Stimulated activated CD8-positive, alpha-beta memory T cell treated with anti-CD3 and anti-CD28 coated beads, Interleukin-2, amount 100 ng/mL, for 48 hours (primary cell): ENCODE data around the gene ARNT2.
"Not testable (repeated sequence)": the region's sequence is repeated elsewhere in the genome, so short reads cannot be mapped to it uniquely, and the experiment has no call there.

ENCODE experiments used
- DNase-seq, 2 donors: peaks; one replicate each; pipeline ENCODE4 v3.0.0-alpha.2; 2020; ENCODE audit warnings: low read depth in 2 of 2

ARNT2 gene

GRCh38 chr15:80615783-80616391 lies 211.7 kb downstream of the ARNT2 start:
- no peak for DNase-seq

DNA sequence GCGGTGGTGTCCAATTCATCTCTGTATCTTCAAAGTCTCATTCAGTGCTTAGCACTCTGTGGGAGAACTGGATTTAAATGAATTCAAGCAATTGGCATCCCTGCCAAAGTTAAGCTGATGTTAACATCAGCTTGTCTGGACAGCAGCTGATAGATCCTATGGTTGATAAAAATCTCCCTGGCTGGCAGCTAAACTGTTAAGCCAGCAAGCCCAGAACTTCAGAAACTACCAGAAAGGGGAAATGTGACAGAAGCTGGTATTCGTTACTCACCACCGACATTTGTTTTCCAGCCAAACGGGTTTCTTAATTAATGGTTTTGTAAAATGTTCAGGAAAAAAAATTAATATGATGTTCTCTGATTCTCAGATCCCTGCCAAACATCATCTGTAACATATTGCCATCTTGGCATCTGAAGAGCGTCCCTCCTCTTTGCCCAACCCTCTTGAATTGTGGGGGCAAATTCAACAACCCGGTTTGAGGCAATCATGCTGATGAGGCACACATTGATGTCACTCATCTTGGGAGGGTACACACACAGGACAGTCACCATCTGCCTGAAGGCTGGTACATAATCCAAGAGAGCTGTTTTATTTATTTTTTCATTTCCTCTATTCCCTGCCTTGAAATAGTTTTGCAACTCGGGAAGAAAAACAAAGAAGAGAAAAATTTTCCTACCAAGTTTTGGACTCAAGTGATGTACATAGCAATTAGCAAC lies 214.7 kb downstream of the ARNT2 start:
- no peak for DNase-seq

DNA sequence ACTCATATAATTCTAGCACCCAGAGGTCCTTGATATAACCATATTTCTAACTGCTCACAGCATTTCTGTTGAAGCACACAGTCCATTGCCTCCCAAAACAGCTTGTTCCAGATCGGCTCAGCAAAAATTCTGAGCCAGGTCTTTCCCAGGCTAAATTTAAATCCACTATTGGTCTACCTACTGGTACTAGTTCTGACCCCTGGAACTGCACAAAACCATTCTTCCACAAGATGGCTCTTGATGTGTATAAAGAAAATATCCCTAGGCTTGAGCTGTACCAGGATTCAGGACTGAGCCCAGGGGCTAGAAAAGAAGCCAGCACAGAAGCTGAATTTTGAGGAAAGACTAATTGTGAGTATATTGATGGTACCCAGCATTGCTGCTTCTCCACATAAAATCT lies 215.5 kb downstream of the ARNT2 start:
- DNase-seq, result no peak

DNA sequence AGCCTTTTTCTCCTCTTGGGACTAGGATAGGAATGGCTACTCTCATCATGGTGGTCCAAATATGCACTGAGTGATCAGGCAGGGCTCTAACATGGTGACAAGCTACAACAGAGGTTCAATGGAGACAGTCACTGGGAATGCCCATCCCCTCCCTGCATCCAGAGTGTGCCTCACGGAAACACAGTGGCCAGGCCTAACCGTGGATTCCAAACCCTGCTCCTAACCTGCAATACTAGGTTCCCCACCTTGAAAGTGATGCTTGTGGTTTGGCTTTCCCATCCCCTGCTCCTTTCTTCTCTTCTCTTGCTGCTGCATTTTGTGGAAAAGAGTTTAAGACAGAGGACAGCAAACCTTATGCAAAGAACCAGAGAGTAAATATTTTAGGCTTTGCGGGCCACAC lies 216.0 kb downstream of the ARNT2 start:
- DNase-seq, result no peak

DNA sequence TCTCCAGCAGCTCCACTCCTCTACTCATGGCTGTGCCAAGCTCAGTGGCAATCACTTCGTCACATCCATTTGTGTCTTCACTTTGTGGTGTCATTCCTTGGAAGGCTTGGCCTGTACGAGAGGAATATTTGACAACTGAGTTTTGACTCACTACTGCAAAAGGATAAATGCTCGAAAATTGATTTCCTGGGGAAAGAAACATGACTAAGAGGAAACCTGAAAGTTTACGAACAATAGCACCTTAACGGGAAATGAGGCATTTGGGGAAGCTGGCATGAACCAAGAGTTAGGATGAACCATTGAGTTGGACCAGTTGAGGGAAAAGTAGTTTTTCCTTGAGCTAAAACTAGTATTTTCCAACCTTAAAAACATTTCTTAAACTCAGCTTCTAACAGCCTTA lies 216.7 kb downstream of the ARNT2 start:
- DNase-seq, result no peak

DNA sequence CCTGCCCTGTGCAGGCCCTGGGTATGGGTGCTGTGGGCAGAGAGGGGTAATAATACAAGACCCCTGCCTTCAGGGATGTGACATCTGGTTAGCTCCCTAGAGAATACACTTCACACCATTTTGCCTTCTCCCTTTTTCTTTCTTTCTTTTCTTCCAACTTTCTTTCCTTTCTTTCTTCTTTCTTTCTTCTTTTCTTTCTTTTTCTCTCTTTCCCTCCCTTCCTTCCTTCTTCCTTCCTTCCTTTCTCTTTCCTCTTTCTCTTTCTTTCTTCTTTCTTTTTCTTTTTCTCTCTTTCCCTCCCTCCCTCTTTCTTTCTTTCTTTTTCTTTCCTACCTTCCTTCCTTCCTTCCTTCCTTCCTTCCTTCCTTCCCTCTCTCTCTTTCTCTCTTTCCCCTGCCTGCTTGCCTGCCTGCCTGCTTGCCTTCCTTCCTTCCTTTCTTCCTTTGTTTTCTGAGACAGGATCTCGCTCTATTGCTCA lies 222.5 kb downstream of the ARNT2 start:
- no peak for DNase-seq

DNA sequence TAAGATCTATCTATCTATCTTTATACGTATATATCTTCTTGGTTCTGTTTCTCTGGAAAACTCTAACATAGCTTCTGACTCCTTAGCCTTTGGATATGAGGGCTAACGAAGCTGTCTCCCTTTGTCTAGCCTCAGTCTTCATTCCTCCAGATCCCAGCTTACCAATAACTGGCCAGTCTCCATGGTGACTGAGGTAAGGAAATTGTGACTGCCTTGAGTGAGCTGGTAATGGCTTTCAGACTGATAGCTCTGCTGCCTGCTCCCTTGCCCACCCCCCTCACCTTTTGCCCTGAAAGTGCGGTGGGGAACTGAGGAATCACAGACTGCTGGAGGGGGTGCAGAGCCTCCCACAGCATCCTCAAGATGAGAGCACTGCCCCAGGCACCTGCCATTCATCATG lies 225.2 kb downstream of the ARNT2 start:
- no peak for DNase-seq

DNA sequence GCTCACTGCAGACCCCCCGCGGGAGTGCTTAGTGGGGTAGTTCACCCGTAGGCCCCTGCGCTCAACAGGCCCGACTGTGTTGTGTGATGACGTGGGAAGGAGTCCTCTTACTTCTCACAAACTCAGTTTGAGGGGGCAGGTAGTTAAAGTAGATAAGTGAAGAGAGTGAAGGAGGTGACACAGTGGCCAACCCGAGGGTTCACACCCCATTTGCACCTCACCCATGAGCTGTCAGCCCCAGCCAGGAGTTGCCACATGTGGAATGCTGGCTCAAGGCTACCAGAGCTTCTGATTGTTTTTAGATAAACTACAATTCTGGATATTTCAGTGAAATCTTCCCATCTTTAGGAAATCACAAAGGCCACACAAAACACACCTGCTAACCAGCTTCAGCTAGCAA lies 226.8 kb downstream of the ARNT2 start:
- no peak for DNase-seq

DNA sequence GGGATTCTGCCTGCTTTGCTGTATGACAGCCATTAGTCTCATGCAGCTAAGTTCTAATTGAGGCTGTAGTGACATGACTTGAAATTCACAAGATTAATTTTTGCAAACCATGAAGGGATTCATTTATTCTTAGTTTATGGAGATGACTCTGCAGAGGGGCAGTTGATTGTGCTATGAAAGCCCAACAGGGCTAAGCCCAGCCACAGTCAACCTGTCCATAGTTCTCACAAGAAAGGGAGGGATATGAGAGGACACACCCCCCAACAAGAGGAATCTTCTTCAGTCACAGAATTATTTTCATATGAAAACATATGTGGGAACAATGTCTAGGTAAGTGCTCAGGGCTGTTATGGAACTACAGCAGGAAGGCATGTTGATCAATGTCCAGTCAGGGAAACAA lies 229.0 kb downstream of the ARNT2 start:
- DNase-seq, result no peak

DNA sequence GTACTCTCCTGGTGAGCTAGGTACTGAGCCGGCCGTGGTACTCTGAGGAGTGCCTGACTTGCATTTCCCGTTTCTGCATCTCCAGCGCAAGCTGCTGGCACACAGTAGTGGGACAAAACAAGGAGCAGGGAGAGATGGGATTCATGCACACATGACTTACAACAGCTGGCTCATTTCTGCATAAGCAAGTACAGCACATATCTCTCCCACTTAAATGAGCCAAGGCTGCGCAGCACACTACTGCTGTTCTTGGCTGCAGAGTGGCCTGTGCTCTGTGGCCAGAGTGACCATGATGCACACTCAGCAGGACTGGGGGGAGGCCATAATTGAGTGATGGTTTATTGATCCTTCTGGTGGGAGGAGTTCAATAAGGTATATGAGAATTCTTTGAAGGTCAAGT lies 231.8 kb downstream of the ARNT2 start:
- DNase-seq, result no peak

- DNase-seq, result no peak
These were observed 232.5 kb downstream of the ARNT2 start for GRCh38 chr15:80636675-80637074.

- DNase-seq, result no peak
These were observed 233.6 kb downstream of the ARNT2 start for GRCh38 chr15:80637747-80638146.

GRCh38 chr15:80638553-80639167 lies 234.5 kb downstream of the ARNT2 start:
- no peak for DNase-seq

DNA sequence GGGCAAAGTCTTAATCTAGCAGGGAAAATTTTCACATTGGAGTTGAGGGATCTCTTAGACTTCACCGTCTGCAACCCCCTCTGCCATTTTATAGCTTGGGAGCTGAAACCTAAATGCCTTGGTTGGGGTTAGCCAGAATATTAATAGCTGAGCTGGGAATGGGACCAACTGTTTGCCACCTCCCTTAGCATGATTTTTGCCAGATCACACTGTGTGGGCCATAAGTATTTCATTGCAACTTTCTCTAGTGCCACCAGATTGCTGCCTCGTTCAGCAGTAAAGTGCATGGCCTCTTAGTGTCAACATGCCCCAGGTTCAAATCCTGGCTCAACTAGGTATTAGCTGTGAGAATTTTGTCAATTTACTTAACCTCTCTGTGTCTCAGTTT lies 235.0 kb downstream of the ARNT2 start:
- DNase-seq, result no peak

- DNase-seq, result no peak
These were observed 236.4 kb downstream of the ARNT2 start for GRCh38 chr15:80640531-80641121.

DNA sequence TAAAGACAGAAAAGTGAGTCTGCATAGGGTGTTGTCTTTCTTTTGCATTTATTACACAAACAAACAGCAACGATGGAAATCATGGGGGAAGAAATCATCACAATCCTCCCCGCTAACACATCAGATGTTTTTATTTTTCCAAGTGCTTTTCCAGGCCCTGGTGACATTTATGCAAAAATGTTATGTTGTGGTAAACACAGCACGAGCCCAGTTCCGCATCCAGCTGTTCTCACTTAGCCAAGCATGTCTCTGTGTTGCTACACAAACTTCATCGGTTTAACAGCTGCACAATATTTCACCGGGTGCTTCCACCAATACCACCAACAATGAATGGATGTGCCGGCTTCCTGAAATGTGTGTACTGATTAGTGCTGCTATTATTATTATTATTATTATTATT lies 237.2 kb downstream of the ARNT2 start:
- DNase-seq, result no peak

DNA sequence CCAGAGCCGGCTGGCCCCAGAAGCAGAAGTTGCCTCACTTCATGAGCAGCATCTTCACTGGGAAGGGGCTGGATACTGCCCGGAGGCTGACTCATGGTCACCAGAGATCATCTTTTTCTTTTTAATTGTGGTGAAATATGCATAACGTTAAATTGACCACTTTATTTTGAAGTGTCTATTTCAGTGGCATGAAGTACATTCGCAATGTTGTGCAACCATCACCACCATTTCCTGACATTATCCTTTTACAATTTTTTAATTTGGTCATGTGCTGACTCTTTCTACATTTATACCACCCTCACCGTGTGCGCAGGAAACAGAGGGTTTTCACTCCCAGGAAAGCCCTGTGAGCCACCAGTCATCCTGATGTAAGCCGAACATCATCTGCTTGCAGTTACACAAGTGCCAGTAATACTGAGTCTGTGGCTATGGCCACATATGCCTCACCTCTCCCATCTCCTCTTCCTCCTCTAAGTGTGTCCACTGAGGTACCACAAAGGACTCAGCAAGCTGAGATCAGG lies 239.3 kb downstream of the ARNT2 start:
- DNase-seq, result no peak

- DNase-seq, result no peak
These were observed 241.4 kb downstream of the ARNT2 start for GRCh38 chr15:80645494-80646065.

GRCh38 chr15:80647424-80647823 lies 243.2 kb downstream of the ARNT2 start:
- not testable (repeated sequence) for DNase-seq
